Measurements from ENCODE around the gene TIMM13. TPM values are rescaled to one million over a fixed set of nuclear protein-coding genes. Genes with fewer than 3 reads are reported as not detected.

TIMM13 gene
- total RNA-seq, 4 donors from 2014 or later = 10.8 to 54.9 (median 30.8) TPM

DNA sequence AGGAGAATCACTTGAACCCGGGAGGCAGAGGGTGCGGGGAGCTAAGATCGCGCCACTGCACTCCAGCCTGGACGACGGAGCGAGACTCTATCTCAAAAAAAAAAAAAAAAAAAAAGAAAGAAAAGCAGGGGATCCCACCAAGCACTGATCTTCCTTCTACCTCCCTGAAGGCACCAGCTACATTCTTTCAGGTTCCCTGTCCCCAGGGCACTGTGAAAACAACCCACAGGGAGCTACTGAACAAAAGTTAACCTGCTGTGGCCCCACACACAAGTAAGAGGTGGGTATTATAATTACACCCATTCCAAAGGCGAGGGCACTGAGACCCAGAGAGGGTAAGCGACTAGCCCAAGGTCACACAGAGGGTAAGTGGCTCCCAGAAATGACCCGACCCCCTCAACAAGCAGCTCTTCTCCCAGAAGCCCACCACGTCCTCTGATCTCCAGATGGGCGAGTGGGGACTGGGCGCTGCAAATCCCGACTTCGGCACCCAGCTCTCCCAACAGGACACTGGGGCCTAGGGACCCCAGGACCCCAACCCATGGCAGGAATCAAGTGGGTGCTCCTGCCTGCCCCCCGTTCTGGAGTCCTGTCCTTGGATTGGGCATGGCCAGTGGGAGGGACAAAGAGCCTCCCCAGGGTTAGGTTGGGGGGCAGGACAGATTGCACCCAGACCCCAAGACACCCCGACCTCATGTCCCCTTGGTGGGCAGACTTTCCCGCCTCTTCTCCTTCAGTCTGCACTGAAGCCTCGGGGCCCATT, 27.0 kb upstream of the TIMM13 start:
- intact Hi-C loops (cut with DNase I; ENCODE audit: low total_unique reads) (no loop called here), in situ Hi-C loops (cut with MboI; ENCODE audit: low pct_ligation_motif_present in 1 of 4, low pct_unique_long_range_greater_than_20kb in 1 of 4, low sequenced_read_pairs in 3 of 4) (no loop called here)
- DNase-seq = no peak
- WGBS, 2 donors (ENCODE audit: low coverage in 1 of 2) = 87% methylated on average over 19 of the region's 19 CpGs; no CpG with 5 or more reads in 1 of the 2 donors
- H3K27ac ChIP-seq = no peak overlapping the region
- no peaks in the 10 kb centered on the region for H3K36me3 ChIP-seq
- no peaks in the 10 kb centered on the region for H3K9me3 ChIP-seq
- no peak overlapping the region for H3K4me3 ChIP-seq
- peaks cover 8 to 20% (median 16%) of the 10 kb centered on the region in 4 donors for H3K4me1 ChIP-seq
- no peaks in the 10 kb centered on the region for H3K27me3 ChIP-seq
- no peak for TF ChIP-seq POLR2AphosphoS5 (IDR thresholded peaks at IDR 0.05)
- TF ChIP-seq, protein P1, sequence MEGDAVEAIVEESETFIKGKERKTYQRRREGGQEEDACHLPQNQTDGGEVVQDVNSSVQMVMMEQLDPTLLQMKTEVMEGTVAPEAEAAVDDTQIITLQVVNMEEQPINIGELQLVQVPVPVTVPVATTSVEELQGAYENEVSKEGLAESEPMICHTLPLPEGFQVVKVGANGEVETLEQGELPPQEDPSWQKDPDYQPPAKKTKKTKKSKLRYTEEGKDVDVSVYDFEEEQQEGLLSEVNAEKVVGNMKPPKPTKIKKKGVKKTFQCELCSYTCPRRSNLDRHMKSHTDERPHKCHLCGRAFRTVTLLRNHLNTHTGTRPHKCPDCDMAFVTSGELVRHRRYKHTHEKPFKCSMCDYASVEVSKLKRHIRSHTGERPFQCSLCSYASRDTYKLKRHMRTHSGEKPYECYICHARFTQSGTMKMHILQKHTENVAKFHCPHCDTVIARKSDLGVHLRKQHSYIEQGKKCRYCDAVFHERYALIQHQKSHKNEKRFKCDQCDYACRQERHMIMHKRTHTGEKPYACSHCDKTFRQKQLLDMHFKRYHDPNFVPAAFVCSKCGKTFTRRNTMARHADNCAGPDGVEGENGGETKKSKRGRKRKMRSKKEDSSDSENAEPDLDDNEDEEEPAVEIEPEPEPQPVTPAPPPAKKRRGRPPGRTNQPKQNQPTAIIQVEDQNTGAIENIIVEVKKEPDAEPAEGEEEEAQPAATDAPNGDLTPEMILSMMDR (IDR thresholded peaks at IDR 0.05) = no peak
- no peak for TF ChIP-seq POLR2A (IDR thresholded peaks at IDR 0.05)
- no peak for TF ChIP-seq EP300 (IDR thresholded peaks at IDR 0.05; ENCODE audit: low read depth)

DNA sequence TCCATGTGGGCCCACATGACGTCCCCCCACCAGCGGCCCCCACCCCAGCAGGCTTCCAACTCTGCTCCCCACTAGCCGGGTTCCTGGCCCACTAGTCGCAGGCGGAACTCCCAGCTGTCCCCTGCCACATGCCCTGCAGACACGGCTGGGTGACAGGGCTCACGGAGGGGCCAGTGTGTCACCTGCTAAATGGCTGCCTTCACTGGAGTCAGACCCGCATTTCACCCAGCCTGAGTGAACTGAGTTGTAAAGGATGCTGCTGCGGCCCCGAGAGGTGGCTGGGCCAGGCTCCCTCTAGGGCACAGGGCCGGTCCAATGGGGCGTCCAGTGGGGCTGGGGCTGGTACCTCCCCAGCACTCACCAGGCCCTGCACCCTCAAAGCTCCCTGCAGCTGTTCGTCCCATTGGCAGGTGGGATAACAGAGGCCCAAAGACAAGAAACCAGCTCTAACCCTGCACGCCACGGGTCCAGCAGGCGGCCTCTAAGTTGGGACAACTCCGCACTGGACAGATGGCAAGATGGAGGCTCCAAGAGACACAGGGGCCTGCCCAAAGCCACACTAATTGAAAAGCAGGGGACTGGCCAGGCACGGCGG, 26.1 kb upstream of the TIMM13 start:
- Histone ChIP-seq H3K9me3 (no peaks in the 10 kb centered on the region), H3K27me3 (no peaks in the 10 kb centered on the region), H3K27ac (no peak overlapping the region), H3K4me1 (peaks cover 8 to 20% (median 16%) of the 10 kb centered on the region in 4 donors), H3K4me3 (no peak overlapping the region), H3K36me3 (no peaks in the 10 kb centered on the region)
- TF ChIP-seq, protein P1 (IDR thresholded peaks at IDR 0.05) = no peak
- no peak for TF ChIP-seq EP300 (IDR thresholded peaks at IDR 0.05; ENCODE audit: low read depth)
- TF ChIP-seq POLR2A (IDR thresholded peaks at IDR 0.05) = no peak
- in situ Hi-C loops (cut with MboI; ENCODE audit: low pct_ligation_motif_present in 1 of 4, low pct_unique_long_range_greater_than_20kb in 1 of 4, low sequenced_read_pairs in 3 of 4) = no loop called here
- intact Hi-C loops (cut with DNase I; ENCODE audit: low total_unique reads) = no loop called here
- no peak for DNase-seq
- WGBS, 2 donors (ENCODE audit: low coverage in 1 of 2) = 93% methylated on average over 11 of the region's 19 CpGs; no CpG with 5 or more reads in 1 of the 2 donors

DNA sequence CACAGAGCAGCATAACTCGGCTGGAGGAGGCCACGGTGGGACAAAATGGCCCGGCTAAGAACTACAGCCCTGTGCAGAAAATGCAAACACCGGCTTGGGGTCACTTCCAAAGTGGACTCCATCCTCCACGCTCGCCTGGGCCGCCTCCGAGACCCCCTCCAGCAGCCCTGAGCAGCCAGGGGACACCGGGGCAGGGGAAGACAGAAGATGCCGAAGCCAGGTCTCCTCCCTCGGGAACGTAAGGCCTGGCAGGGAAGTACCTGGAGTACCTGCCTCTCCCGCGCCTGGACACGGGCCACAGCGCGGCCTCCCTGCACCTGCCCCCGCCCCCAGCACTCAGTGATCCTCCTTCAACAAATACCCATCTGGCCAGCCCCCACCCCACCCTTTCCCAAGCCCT, 24.4 kb upstream of the TIMM13 start:
- Histone ChIP-seq H3K4me1 (peaks cover 6 to 13% (median 10%) of the 10 kb centered on the region in 4 donors), H3K27me3 (no peaks in the 10 kb centered on the region), H3K36me3 (no peaks in the 10 kb centered on the region), H3K9me3 (no peaks in the 10 kb centered on the region), H3K27ac (no peak overlapping the region), H3K4me3 (no peak overlapping the region)
- 91% methylated on average over 17 of the region's 18 CpGs; no CpG with 5 or more reads in 1 of the 2 donors for WGBS, 2 donors (ENCODE audit: low coverage in 1 of 2)
- TF ChIP-seq POLR2AphosphoS5 (IDR thresholded peaks at IDR 0.05) = no peak
- no peak for TF ChIP-seq POLR2A (IDR thresholded peaks at IDR 0.05)
- no peak for TF ChIP-seq EP300 (IDR thresholded peaks at IDR 0.05; ENCODE audit: low read depth)
- TF ChIP-seq, protein P1 (IDR thresholded peaks at IDR 0.05) = no peak
- intact Hi-C loops (cut with DNase I; ENCODE audit: low total_unique reads) = no loop called here
- in situ Hi-C loops (cut with MboI; ENCODE audit: low pct_ligation_motif_present in 1 of 4, low pct_unique_long_range_greater_than_20kb in 1 of 4, low sequenced_read_pairs in 3 of 4) = no loop called here
- DNase-seq = no peak

DNA sequence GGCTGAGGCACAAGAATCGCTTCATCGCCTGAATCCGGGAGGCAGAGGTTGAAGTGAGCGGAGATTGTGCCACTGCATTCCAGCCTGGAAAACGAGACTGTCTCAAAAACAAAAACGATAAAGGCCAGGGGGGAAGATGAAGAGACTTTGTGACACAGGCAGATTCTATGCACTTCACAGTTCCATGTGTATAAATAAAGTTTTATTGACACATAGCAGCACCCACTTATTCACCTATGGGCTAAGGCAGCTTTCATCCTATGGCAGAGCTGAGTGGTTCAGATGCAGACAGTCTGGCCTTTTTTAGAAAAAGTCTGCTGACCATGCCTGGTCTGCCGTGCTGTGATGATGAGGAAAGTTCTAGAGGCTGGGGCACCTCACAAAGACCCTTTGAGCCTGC, 23.8 kb upstream of the TIMM13 start:
- no peak for DNase-seq
- no peaks in the 10 kb centered on the region for H3K27me3 ChIP-seq
- no peak overlapping the region for H3K27ac ChIP-seq
- H3K4me1 ChIP-seq = peaks cover 6 to 13% (median 10%) of the 10 kb centered on the region in 4 donors
- TF ChIP-seq POLR2AphosphoS5 (IDR thresholded peaks at IDR 0.05) (no peak), POLR2A (IDR thresholded peaks at IDR 0.05) (no peak)
- TF ChIP-seq, protein P1 (IDR thresholded peaks at IDR 0.05) = no peak
- H3K9me3 ChIP-seq = no peaks in the 10 kb centered on the region
- in situ Hi-C loops (cut with MboI; ENCODE audit: low pct_ligation_motif_present in 1 of 4, low pct_unique_long_range_greater_than_20kb in 1 of 4, low sequenced_read_pairs in 3 of 4) (no loop called here), intact Hi-C loops (cut with DNase I; ENCODE audit: low total_unique reads) (no loop called here)
- H3K4me3 ChIP-seq = no peak overlapping the region
- H3K36me3 ChIP-seq = no peaks in the 10 kb centered on the region
- WGBS, 2 donors (ENCODE audit: low coverage in 1 of 2) = 85 to 95% methylated on average over 2 to 7 of the region's 7 CpGs
